Measurements from ENCODE around the gene RASSF3. TPM values are rescaled to one million over a fixed set of nuclear protein-coding genes. Genes with fewer than 3 reads are reported as not detected.

The RASSF3 gene
- total and polyA plus RNA-seq, 10 of the 15 experiments (the other 5 are each of a cell fraction or from before 2014, with no cell fraction given): 6.9 to 62.4 (median 30.3) TPM

DNA sequence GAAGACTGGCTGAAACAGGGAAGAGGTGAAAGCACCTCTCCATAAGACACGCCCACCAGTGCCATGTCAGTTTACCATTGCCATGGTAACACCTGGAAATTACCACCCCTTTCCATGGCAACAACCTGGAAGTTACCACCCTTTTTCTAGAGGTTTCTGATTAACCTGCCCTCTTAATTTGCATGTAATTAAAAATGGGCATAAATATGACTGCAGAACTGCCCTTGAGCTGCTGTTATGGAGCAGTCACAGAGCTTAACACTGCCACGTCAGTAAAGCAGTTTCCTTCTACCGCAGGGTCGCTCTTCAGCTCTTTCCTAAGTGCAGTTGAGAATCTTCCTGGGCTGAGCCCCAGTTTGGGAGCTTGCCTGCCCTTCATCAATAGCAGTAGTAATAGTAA lies 55.2 kb downstream of the RASSF3 start (continued):
- TF ChIP-seq STAT3 (IDR thresholded peaks at IDR 0.05; ENCODE audit: low read depth, low read length): no peak
- TF ChIP-seq SREBF2 (IDR thresholded peaks at IDR 0.05; ENCODE audit: low read length): no peak
- TF ChIP-seq, protein P1, sequence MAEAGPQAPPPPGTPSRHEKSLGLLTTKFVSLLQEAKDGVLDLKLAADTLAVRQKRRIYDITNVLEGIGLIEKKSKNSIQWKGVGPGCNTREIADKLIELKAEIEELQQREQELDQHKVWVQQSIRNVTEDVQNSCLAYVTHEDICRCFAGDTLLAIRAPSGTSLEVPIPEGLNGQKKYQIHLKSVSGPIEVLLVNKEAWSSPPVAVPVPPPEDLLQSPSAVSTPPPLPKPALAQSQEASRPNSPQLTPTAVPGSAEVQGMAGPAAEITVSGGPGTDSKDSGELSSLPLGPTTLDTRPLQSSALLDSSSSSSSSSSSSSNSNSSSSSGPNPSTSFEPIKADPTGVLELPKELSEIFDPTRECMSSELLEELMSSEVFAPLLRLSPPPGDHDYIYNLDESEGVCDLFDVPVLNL (IDR thresholded peaks at IDR 0.05; ENCODE audit: low read depth, low read length): no peak
- peak; percentile 80; the same call in 1 of the 2 replicates for TF ChIP-seq PML (IDR thresholded peaks at IDR 0.05; ENCODE audit: low read length)
- no peak for TF ChIP-seq SMC3 (IDR thresholded peaks at IDR 0.05; ENCODE audit: borderline replicate concordance, low read length)
- TF ChIP-seq FOXM1 (IDR thresholded peaks at IDR 0.05; ENCODE audit: low read depth, low read length): no peak
- TF ChIP-seq, protein P2, sequence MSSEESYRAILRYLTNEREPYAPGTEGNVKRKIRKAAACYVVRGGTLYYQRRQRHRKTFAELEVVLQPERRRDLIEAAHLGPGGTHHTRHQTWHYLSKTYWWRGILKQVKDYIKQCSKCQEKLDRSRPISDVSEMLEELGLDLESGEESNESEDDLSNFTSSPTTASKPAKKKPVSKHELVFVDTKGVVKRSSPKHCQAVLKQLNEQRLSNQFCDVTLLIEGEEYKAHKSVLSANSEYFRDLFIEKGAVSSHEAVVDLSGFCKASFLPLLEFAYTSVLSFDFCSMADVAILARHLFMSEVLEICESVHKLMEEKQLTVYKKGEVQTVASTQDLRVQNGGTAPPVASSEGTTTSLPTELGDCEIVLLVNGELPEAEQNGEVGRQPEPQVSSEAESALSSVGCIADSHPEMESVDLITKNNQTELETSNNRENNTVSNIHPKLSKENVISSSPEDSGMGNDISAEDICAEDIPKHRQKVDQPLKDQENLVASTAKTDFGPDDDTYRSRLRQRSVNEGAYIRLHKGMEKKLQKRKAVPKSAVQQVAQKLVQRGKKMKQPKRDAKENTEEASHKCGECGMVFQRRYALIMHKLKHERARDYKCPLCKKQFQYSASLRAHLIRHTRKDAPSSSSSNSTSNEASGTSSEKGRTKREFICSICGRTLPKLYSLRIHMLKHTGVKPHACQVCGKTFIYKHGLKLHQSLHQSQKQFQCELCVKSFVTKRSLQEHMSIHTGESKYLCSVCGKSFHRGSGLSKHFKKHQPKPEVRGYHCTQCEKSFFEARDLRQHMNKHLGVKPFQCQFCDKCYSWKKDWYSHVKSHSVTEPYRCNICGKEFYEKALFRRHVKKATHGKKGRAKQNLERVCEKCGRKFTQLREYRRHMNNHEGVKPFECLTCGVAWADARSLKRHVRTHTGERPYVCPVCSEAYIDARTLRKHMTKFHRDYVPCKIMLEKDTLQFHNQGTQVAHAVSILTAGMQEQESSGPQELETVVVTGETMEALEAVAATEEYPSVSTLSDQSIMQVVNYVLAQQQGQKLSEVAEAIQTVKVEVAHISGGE (CRISPR knock-in tag; IDR thresholded peaks at IDR 0.05): no peak
- no peak for TF ChIP-seq NFIC (IDR thresholded peaks at IDR 0.05; ENCODE audit: low read depth, low read length)
- no peak for TF ChIP-seq CHD1 (IDR thresholded peaks at IDR 0.05; ENCODE audit: low read depth, low read length)
- 0 out of 2 replicates have a peak, but pooled peaks have one; percentile 59 for TF ChIP-seq NR2C1 (IDR thresholded peaks at IDR 0.05)
- no peak for TF ChIP-seq CBFB (IDR thresholded peaks at IDR 0.05; ENCODE audit: low read depth)
- TF ChIP-seq ESRRA (IDR thresholded peaks at IDR 0.05; ENCODE audit: low read length): no peak
- TF ChIP-seq, protein P3, sequence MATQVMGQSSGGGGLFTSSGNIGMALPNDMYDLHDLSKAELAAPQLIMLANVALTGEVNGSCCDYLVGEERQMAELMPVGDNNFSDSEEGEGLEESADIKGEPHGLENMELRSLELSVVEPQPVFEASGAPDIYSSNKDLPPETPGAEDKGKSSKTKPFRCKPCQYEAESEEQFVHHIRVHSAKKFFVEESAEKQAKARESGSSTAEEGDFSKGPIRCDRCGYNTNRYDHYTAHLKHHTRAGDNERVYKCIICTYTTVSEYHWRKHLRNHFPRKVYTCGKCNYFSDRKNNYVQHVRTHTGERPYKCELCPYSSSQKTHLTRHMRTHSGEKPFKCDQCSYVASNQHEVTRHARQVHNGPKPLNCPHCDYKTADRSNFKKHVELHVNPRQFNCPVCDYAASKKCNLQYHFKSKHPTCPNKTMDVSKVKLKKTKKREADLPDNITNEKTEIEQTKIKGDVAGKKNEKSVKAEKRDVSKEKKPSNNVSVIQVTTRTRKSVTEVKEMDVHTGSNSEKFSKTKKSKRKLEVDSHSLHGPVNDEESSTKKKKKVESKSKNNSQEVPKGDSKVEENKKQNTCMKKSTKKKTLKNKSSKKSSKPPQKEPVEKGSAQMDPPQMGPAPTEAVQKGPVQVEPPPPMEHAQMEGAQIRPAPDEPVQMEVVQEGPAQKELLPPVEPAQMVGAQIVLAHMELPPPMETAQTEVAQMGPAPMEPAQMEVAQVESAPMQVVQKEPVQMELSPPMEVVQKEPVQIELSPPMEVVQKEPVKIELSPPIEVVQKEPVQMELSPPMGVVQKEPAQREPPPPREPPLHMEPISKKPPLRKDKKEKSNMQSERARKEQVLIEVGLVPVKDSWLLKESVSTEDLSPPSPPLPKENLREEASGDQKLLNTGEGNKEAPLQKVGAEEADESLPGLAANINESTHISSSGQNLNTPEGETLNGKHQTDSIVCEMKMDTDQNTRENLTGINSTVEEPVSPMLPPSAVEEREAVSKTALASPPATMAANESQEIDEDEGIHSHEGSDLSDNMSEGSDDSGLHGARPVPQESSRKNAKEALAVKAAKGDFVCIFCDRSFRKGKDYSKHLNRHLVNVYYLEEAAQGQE (IDR thresholded peaks at IDR 0.05; ENCODE audit: low read depth, low read length): no peak
